ENCODE results near the gene CTPS1. TPM values are rescaled to one million over a fixed set of nuclear protein-coding genes. Genes with fewer than 3 reads are reported as not detected.

Gene CTPS1
- polyA plus RNA-seq, 1 donor = 33.0 TPM

Other genes with a start within 250 kb of the CTPS1 start
- 2.0 TPM for gene KCNQ4, start 195.9 kb upstream of the CTPS1 start, polyA plus RNA-seq (ENCODE audit: insufficient read length)
- gene CITED4, start 117.3 kb upstream of the CTPS1 start, polyA plus RNA-seq (ENCODE audit: insufficient read length) = 2.4 TPM
- gene SLFNL1, start 42.0 kb downstream of the CTPS1 start, polyA plus RNA-seq (ENCODE audit: insufficient read length) = 1.1 TPM